IPS-11a (cell line): ENCODE results near the gene CPNE6.

Experiments
- H3K4me3 ChIP-seq: one replicate; pipeline ENCODE4 v1.5.1; 2013; ENCODE audit warnings: low read depth, low read length, control low read depth

The CPNE6 gene

DNA sequence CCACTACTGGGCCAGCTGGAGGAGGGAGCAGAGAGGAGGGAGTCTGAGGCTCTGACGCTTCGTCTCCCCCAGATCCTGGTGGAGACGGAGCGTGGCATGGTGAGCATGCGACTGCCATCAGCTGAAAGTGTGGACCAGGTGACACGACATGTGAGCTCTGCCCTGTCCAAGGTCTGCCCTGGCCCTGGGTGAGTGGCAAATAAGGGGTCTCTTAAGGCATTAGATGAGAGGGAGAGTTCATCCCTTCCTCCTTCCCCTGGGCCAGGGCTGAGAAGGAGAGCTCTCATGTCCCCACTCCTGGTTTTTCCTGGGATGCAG, 17.1 kb upstream of the CPNE6 start:
- H3K4me3 ChIP-seq, result no peak overlapping the region

DNA sequence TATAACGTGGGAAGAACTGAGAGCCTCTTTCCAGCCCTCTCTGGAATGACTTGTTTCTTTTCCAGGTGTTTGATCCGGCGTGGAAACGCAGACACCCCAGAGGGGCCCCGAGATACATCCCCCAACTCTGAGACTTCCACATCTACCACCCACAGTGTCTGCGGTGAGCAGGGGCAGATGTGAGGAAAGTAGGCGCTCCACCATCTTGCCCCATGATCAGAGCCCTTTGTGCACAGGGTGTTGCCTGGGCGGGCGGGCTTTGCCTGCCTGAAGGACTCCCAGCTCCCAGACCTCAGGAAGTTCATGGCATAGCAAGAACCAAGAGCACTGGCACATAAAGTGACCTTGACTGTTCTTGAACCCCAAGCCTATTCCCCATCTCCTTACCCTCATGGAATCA, 16.7 kb upstream of the CPNE6 start:
- no peak overlapping the region for H3K4me3 ChIP-seq

DNA sequence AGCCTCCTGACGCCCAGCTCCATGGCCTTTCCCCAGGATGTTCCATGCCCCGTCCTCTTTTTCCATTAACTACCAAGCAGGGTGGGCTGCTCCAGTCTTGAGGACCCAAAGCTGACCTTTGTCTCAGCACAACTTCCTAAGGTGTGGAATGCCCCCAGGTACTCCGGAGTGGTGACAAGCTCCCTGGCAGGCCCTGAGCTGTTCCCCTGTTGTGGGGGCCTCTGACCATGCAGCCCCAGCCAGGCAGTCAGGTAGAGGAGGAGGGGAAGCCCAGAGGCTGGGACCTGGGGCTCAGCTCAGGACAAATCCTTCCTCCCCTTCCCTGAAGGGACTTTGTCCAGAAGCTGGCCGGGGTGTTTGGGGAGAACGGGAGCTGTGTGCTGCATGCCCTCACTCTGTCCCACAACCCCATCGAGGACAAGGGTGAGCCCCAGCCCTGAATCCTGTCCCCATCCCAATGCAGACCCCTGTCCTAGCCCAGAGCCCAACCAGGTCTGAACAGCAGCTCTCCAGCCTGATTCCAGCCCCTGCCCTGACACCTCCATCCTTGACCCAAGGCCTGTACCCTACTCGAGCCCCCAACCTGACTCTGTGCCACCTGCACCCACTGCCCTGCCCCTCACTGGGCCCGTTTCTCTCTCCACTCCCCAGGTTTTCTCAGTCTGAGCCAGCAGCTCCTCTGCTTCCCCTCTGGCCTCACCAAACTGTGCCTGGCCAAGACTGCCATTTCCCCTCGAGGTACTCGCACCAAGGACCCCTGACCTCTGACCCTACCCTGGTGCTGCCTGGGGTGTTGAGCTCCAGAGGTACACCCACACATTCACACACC, 15.2 kb upstream of the CPNE6 start:
- H3K4me3 ChIP-seq, result no peak overlapping the region

DNA sequence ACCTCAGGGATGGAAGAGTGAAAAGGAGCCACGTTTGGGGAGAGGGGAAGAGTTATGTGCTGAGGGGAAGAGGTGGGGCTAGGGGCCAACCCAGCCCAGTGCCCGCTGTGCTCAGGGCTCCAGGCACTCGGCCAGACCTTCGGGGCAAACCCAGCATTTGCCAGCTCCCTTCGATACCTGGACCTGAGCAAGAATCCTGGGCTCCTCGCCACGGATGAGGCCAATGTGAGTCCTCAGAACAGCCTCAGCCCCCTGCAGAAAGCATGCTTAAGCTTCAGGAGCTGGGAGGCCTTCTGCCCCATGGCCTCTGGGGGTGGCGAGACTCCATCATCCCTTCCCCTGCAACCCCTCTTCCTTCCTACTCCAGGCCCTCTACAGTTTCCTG, 14.6 kb upstream of the CPNE6 start:
- H3K4me3 ChIP-seq, result no peak overlapping the region

DNA sequence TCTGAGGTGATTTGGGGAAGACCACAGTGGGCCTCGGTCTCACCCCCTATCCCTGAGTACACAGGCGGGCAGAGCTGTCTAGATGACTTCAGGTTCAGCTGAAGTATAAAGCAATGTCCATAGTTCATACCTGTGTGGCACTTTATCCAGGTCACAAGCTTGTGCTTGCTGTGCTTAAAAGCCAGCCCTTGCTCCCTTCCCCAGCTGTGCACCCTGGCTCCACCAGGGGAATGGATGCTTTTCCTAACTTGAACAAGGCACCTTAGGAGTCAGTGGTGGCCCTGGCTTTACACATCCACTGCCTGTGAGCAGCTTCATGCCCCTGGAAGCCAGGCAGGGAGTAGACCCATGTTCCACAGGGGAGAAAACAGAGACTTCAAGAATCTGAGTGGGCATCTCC, 14.1 kb upstream of the CPNE6 start:
- H3K4me3 ChIP-seq, result no peak overlapping the region

DNA sequence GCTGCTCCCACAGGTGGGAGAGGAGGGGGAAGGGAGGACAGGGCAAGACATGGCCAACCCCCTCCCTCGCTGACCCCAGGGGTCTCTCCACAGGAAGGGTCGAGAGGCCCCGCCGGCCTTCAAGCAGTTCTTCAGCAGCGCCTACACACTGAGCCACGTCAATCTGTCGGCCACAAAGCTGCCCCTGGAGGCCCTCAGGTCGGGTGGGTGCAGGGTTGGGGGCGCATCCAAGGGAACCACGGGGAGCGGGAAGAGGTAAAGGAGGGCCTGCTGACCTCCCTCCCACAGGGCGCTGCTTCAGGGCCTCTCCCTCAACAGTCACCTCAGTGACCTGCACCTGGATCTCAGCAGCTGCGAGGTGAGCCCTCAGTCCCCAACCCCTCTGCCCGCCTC, 13.5 kb upstream of the CPNE6 start:
- no peak overlapping the region for H3K4me3 ChIP-seq

DNA sequence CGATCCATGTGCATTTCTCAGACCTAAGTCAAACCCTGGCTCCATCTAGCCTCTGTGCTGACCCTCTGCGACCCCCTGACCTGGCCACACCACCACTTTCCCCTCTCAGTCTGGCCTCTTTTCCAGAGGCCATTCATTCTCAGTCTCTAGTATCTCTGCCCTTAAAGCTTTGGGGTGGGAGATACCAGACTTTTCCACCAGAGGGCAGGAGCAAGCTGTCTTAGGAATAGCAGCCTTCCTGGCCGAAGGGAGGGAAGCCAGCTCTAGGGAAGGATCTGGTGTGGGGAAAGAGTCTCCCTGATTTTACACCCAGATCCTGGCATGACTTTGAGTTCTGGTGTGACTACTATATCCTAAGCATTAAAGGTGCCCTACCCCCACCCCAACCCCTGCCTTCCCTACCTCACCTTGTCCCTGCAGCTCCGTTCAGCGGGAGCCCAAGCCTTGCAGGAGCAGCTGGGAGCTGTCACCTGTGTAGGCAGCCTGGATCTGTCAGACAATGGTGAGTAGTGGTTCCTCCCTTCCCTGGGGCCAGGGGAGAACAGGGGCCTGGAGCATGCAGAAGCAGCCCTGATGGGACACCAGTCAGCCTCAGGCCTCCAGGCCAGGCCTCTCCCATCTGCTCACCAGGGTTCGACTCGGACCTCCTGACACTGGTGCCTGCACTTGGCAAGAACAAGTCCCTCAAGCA, 13.0 kb upstream of the CPNE6 start:
- H3K4me3 ChIP-seq, result no peak overlapping the region

DNA sequence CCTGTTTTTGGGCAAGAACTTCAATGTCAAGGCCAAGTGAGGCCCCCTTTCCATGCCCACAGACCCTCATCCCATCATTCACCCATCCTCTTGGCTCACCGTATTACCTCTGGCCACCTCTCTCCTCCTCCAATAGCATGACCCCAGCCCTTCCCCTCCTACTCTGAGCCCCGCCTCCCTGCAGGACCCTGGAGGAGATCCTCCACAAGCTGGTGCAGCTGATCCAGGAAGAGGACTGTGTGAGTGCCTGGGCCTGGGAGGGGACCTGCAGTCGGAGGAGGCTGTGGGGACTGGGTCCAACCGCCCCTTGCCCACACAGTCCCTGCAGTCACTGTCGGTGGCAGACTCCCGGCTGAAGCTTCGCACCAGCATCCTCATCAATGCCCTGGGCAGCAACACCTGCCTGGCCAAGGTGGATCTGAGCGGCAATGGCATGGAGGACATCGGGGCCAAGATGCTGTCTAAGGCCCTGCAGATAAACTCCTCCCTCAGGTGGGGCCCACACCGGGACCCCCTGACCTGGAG, 12.3 kb upstream of the CPNE6 start:
- H3K4me3 ChIP-seq, result no peak overlapping the region

DNA sequence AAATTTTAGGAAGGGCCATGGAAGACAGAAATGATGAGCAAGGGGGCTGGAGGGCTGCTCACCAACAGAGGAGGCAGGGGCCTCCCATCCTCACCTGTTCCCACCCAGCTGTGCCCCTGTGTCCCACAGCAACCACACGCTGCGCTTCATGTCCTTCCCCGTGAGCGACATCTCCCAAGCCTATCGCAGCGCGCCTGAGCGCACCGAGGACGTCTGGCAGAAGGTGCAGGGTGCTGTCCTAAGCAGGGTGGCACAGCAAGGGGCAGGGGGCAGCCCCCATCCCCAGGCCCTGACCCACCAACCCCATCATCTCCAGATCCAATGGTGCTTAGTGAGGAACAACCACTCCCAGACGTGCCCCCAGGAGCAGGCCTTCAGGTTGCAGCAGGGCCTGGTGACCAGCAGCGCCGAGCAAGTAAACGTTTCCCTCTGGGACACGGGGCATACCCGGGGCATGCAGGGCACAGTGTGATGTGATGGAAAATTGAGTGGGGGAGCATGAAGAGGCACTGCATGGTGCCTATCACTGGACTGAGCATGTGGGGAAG, 11.4 kb upstream of the CPNE6 start:
- H3K4me3 ChIP-seq, result no peak overlapping the region

DNA sequence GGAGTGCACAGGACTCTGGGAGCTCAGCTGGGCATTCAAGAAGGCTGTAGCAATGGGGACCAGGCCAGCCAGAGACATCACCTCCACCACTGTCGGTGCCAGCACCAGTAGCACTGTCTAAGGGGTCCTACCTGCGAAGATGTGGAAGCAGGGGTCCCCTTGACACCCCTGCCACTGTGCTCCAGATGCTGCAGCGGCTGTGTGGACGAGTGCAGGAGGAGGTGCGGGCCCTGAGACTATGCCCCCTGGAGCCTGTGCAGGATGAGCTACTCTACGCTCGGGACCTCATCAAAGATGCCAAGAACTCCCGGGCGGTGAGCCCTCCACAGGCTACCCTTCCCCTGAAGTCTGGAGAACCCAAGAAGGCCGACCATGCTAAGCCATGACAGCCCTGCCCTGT, 10.9 kb upstream of the CPNE6 start:
- H3K4me3 ChIP-seq, result no peak overlapping the region

DNA sequence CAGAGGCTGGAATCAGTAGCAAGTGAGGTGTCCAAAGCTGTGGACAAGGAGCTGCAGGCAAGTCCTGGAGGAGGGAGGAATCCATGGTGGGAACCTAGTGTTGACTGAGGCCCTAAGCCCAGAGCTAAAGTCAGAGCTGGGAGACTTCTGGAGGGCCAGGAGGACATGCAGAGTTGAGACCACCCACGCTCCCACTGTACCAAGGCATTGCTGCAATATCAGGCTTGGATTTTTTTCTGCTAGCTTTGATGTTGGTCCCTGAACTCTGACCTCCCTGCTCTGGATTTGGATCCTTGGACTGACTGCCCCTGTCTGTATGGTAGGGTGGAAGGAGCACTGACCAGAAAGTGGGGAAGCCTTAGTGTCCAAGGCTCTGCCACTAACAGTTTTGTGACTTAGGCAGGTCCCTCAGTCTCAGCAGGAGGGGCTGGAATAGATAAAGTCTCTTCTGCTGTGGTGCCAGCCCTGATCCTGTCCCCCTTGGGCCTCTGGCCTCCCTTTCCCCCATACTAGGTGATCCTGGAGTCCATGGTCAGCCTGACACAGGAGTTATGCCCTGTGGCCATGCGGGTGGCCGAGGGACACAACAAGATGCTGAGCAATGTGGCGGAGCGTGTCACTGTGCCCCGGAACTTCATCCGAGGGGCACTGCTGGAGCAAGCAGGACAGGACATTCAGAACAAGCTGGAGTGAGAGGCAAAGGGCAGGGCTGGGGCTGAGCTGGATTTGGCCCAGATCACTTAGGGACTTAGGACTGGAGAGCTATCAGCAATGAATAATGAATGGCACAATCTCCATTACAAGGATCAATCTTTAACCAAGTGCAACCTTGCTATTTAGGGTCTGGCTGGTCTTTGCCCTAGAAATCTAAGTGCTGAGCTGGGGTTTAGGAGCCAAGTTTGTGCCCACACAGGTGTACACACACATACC, 10.1 kb upstream of the CPNE6 start:
- no peak overlapping the region for H3K4me3 ChIP-seq

DNA sequence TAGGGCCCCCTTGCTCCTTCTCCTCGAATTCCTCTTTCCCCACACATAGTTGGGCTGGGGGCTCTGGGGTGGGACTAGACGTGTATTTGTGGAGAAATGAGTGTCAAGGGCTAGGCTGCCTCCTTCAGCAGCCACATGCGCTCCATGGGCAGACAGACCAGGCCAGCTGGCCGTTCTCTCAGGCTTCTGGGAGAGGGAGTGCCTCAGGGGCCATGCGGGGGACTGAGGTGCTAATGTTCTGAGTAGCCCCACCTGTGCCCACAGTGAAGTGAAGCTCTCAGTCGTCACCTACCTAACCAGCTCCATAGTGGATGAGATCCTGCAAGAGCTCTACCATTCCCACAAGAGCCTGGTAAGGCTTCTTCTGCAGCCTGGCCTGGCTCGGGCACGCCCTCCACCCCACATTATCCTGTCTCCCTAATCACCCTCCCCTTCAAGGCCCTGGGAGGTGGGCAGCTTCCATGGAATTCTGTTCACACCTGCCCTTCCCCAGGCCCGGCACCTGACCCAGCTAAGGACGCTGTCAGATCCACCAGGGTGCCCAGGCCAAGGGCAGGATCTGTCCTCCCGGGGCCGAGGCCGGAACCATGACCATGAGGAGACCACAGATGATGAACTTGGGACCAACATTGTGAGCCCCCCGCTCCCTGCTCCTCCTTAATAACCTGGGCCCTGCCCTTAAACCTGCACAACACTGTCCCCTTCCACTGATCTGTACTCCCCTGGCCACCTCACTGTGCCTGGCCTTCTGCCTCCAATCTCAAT, 9.0 kb upstream of the CPNE6 start:
- H3K4me3 ChIP-seq, result no peak overlapping the region

DNA sequence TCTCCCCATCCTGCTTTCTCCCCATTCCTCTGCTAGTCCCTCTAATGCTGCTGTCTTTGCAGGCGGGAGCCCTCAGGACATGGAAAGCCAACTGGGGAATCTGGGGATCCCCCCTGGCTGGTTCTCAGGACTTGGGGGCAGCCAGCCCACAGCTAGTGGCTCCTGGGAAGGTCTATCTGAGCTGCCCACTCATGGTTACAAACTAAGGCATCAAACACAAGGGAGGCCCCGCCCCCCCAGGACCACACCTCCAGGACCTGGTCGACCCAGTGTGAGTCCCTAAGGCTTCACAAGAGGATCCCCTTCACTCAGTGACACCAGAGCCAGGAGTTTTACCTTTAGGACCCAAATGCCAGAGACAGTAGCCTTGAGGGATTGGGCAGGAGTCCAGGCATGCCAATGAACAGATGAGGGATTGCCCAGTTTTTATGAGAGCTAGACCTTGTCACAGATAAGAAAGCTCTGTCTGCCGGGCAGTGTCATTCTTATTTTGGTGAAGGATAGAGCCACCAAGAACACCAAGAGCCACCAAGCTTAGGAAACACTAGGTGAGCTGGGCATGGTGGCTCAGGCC, 8.0 kb upstream of the CPNE6 start:
- H3K4me3 ChIP-seq, result no peak overlapping the region

DNA sequence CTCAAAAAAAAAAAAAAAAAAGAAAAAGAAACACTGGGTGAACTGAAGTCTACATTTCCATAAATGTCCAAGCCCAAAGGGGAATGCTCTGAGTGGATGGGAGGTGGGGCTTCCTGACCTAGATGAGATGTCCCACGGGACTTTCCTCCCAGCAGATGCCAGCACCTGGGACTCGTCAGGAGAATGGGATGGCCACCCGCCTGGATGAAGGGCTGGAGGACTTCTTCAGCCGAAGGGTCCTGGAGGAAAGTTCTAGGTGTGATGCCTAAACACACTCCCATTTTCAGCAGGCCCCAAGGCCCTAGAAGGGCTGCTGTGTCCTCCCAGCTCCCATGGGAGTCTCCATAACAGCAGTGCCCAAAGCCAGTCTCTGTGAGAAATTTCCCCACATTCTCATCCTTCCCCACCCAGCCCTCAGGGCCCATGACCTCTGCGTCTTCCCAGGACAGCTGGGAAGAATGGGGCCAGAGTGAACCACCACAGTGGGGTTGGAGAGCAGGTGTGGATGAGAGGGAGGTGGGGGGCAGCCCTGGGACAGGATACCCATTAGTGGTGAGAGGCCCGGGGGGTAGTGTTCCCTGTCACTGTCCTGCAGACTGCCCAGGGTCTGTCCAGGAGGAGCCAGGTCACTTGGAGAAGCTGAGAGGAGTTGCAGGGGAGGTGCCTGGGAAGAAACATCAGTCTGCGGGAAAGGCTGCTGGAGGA, 7.1 kb upstream of the CPNE6 start:
- H3K4me3 ChIP-seq, result no peak overlapping the region

DNA sequence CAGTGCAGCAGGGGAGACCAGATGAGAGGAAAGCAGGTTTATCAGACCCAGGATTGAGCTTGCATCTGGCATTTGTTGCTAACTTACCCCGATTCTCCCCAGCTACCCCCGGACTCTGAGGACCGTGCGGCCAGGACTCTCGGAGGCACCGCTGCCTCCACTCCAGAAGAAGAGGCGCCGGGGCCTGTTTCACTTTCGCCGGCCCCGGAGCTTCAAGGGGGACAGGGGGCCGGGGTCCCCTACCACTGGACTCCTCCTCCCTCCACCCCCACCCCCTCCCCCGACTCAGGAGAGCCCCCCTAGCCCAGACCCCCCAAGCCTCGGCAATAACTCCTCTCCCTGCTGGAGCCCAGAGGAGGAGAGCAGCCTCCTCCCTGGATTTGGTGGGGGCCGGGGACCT, 6.5 kb upstream of the CPNE6 start:
- no peak overlapping the region for H3K4me3 ChIP-seq

DNA sequence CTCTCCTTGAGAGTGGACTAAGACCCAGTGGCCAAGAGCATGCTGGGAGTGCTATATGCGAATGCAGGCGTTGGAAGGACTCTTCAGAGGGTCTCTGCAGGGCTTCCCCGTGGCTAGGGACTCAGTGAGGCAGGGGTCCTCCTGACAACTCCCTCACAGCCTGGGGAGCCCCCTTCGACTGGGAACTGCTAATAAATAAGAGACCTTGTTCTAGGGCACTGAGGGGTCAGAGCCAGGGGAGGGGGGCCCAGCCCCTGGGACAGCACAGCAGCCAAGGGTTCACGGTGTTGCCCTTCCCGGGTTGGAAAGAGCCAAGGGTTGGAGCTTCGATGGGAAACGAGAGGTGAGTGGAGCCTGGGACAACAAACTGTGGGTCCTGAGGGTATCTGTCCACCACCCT, 6.0 kb upstream of the CPNE6 start:
- H3K4me3 ChIP-seq, result no peak overlapping the region

DNA sequence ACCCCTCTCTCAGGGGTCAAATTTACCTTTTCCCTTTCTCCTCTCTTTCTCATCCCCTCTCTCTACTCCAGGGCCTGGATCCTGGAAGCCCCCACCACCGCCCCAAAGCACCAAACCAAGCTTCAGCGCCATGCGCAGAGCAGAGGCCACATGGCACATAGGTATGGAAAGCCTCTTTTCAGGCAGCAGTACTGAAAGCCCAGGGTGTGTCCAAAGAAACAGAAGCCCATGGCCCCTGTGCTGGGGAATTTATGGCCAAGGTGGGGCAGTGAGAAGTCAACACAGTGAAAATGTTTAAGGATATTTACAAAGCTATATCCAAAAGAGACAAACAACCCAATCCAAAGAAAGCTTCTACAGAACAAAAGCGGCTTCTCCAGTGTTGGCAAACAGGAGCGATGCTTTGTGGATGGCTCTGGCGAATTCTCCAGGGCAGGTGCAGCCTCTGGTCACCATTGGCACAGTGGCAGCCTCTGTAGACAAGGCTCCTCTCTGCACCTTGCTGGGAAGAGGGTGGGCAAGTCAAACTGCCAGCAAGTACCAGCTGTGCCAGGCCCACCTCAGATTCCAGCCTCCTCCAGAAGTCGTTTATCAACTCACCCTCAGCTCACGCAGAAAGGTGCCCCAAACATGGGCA, 4.7 kb upstream of the CPNE6 start:
- no peak overlapping the region for H3K4me3 ChIP-seq

DNA sequence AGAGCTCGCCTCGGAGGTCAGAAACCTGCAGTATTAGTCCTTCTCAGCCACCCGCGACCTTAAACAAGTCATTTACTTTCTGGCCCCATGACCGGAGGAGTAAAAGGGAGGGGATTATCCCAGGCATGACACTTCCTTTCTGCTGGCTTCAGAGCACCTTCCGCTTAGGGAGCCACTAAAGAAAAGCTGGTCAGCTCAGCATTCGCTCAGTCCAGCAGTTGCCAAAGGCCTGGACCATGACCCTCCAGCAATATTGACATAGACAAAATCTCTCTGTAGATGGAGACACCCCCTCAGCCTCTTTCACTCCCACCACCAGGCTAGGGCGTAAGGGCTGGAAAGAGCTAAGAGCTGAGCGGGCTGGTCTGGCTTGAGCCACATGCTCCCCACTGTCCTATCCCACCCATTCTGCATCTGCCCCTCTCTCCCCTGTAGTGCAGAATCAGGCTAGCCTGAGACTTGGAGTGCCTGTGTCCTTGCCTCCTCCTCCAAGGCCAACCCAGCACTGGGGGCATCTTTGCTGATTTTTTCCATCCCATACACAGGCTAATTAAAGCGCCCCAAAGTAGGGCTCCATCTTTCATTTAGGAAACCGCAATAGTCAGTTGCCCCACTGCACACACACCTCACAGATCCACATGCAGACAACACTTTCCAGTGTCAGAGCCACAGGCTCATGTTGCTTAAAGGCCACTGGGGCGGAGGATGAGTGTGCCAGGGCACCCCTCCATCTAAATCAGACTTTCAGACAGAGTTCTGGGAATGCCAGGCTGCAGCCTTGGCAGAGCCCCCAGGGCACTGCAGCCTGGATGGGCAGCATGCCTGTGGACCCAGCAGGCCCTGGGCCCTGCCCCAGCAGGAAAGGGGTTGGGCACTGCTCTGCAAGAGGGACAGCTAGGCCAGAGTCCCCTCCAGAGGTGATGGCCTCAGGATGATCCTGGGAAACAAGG, 4.0 kb upstream of the CPNE6 start:
- H3K4me3 ChIP-seq, result no peak overlapping the region
